ENCODE measurements around the gene TBXAS1. TPM values are rescaled to one million over a fixed set of nuclear protein-coding genes. Genes with fewer than 3 reads are reported as not detected.

The TBXAS1 gene
- total RNA-seq, 2 experiments from 2014 or later = 0.86 TPM; not detected in 1

DNA sequence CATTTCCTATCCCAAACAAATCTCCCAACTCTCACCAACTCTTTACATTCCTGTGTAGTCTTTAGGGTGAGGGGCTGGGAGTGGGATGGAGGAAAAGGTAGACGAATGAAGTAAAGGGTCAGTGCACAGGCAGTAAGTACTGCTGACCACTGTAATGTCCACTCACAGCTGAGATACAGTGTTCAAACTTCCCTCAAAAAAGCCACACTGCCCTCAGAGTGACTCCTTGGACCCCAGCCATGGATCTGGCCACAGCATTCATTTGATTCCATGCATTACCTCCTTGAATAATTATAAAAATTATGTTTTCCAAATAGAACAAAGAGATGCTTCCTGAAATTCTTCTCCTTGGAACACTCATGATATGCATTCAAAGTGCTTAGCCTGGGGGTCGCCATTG, 31.5 kb upstream of the TBXAS1 start:
- ChIA-PET CTCF (ENCODE audit: unreplicated experiment) (interaction anchor here (0.6 kb wide), 1 partner anchor 10 kb away, joined by 3 read pairs; no protein-coding TSS in a partner anchor), POLR2A (interaction anchor here (0.7 to 0.9 kb wide), 3 partner anchors 13 to 120 kb away, joined by 3 read pairs; no protein-coding TSS in a partner anchor)
- peak overlapping the region; percentile 82; the same call in 1 of the 2 replicates for H2AFZ ChIP-seq (ENCODE audit: low read length)
- no peaks in the 10 kb centered on the region for H3K9me3 ChIP-seq (ENCODE audit: low read length)
- no peaks in the 10 kb centered on the region for H4K20me1 ChIP-seq (ENCODE audit: insufficient read depth, low read length)
- H3K9me2 ChIP-seq (ENCODE audit: insufficient read depth, low read length) = no peaks in the 10 kb centered on the region
- 0 out of 2 replicates have a peak overlapping the region, but pooled peaks have one; percentile 51 for H3K4me2 ChIP-seq (ENCODE audit: low read length)
- BruUV-seq (replicated peaks) = no TSS peak
- no peak overlapping the region for H3K4me3 ChIP-seq (ENCODE audit: low read depth, low read length, poor library complexity, severe bottlenecking)
- no peaks in the 10 kb centered on the region for H3K36me3 ChIP-seq (ENCODE audit: insufficient read depth, low read length)
- no peaks in the 10 kb centered on the region for H3K79me2 ChIP-seq (ENCODE audit: insufficient read depth, low read depth, low read length)
- intact Hi-C loops (cut with micrococcal nuclease; ENCODE audit: unreplicated experiment) = no loop called here
- no peak for DNase-seq (ENCODE audit: low spot score)
- TF ChIP-seq, protein P1, sequence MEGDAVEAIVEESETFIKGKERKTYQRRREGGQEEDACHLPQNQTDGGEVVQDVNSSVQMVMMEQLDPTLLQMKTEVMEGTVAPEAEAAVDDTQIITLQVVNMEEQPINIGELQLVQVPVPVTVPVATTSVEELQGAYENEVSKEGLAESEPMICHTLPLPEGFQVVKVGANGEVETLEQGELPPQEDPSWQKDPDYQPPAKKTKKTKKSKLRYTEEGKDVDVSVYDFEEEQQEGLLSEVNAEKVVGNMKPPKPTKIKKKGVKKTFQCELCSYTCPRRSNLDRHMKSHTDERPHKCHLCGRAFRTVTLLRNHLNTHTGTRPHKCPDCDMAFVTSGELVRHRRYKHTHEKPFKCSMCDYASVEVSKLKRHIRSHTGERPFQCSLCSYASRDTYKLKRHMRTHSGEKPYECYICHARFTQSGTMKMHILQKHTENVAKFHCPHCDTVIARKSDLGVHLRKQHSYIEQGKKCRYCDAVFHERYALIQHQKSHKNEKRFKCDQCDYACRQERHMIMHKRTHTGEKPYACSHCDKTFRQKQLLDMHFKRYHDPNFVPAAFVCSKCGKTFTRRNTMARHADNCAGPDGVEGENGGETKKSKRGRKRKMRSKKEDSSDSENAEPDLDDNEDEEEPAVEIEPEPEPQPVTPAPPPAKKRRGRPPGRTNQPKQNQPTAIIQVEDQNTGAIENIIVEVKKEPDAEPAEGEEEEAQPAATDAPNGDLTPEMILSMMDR (conservative IDR thresholded peaks at IDR 0.05; ENCODE audit: low read length) = no peak
- no peak for TF ChIP-seq EZH2phosphoT487 (IDR thresholded peaks at IDR 0.05; ENCODE audit: borderline replicate concordance, low read depth, low read length)
- no peak overlapping the region for H3K27ac ChIP-seq (ENCODE audit: low read depth, low read length, poor library complexity, severe bottlenecking)
- H3K4me1 ChIP-seq (ENCODE audit: insufficient read depth, low read length, poor library complexity, severe bottlenecking) = peaks cover 16% of the 10 kb centered on the region

DNA sequence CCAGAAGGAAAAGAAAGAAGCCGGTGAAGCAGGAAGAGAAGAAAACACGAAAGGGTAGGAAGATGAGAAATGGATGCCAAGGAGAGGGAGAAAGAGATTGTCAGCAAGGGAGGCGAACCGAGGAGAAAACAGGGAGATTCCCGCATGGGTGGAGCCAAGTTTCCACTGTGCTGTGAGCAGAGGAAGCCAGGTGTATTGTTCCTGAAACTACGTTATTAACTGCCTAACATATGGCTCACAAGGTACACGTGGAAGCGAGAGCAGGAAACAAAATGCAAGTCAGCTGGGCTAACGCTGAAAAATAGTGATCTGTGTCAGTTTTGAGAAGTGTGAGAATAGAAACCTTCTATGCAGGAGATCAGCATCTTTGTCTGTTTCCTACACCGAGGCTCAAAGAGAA, 30.8 kb upstream of the TBXAS1 start:
- no peaks in the 10 kb centered on the region for H3K36me3 ChIP-seq (ENCODE audit: insufficient read depth, low read length)
- ChIA-PET POLR2A (interaction anchor here (0.7 to 0.9 kb wide), 2 partner anchors 19 to 120 kb away, joined by 3 read pairs; no protein-coding TSS in a partner anchor), CTCF (ENCODE audit: unreplicated experiment) (interaction anchor here (0.6 kb wide), 1 partner anchor 11 kb away, joined by 3 read pairs; no protein-coding TSS in a partner anchor)
- peak overlapping the region; percentile 29 for H3K4me3 ChIP-seq (ENCODE audit: low read depth, low read length, poor library complexity, severe bottlenecking)
- no peaks in the 10 kb centered on the region for H3K79me2 ChIP-seq (ENCODE audit: insufficient read depth, low read depth, low read length)
- intact Hi-C loops (cut with micrococcal nuclease; ENCODE audit: unreplicated experiment) = no loop called here
- peak; percentile 59 for DNase-seq (ENCODE audit: low spot score)
- BruUV-seq (replicated peaks) = no TSS peak
- no peaks in the 10 kb centered on the region for H3K9me3 ChIP-seq (ENCODE audit: low read length)
- H3K27ac ChIP-seq (ENCODE audit: low read depth, low read length, poor library complexity, severe bottlenecking) = no peak overlapping the region
- peak overlapping the region; percentile 82 for H2AFZ ChIP-seq (ENCODE audit: low read length)
- peak overlapping the region; percentile 51 for H3K4me2 ChIP-seq (ENCODE audit: low read length)
- no peaks in the 10 kb centered on the region for H4K20me1 ChIP-seq (ENCODE audit: insufficient read depth, low read length)
- TF ChIP-seq, protein P1 (conservative IDR thresholded peaks at IDR 0.05; ENCODE audit: low read length) = no peak
- TF ChIP-seq EZH2phosphoT487 (IDR thresholded peaks at IDR 0.05; ENCODE audit: borderline replicate concordance, low read depth, low read length) = no peak
- H3K9me2 ChIP-seq (ENCODE audit: insufficient read depth, low read length) = no peaks in the 10 kb centered on the region
- peaks cover 16% of the 10 kb centered on the region for H3K4me1 ChIP-seq (ENCODE audit: insufficient read depth, low read length, poor library complexity, severe bottlenecking)

DNA sequence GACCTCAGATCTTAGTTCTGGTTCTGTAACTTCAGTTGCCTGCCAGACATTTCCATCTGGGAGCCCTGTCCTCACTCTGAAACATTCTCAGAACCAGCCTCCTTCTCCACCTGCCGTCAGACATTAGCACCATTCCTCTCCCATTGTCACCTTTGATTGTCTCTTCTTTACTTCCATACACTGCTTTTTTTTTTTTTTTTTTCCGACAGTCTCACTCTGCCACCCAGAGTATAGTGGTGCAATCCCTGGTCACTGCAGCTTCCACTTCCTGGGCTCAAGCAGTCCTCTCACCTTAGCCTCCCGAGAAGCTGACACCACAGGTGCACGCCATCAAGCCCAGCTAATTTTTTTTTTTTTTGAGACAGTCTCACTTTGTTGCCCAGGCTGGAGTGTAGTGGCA, 30.2 kb upstream of the TBXAS1 start:
- H3K4me2 ChIP-seq (ENCODE audit: low read length) = peak overlapping the region; percentile 51
- no peak overlapping the region for H3K27ac ChIP-seq (ENCODE audit: low read depth, low read length, poor library complexity, severe bottlenecking)
- POLR2A ChIA-PET = interaction anchor here (0.7 kb wide), 1 partner anchor 11 kb away, joined by 3 read pairs; no protein-coding TSS in a partner anchor
- H4K20me1 ChIP-seq (ENCODE audit: insufficient read depth, low read length) = no peaks in the 10 kb centered on the region
- CTCF ChIA-PET (ENCODE audit: unreplicated experiment) = no interaction called here
- H3K9me3 ChIP-seq (ENCODE audit: low read length) = 0 out of 2 replicates have a peak, but pooled peaks cover 5% of the 10 kb centered on the region
- peaks cover 16% of the 10 kb centered on the region for H3K4me1 ChIP-seq (ENCODE audit: insufficient read depth, low read length, poor library complexity, severe bottlenecking)
- H3K9me2 ChIP-seq (ENCODE audit: insufficient read depth, low read length) = no peaks in the 10 kb centered on the region
- peak overlapping the region; percentile 29 for H3K4me3 ChIP-seq (ENCODE audit: low read depth, low read length, poor library complexity, severe bottlenecking)
- no TSS peak for BruUV-seq (replicated peaks)
- no peak for DNase-seq (ENCODE audit: low spot score)
- intact Hi-C loops (cut with micrococcal nuclease; ENCODE audit: unreplicated experiment) = no loop called here
- H3K36me3 ChIP-seq (ENCODE audit: insufficient read depth, low read length) = no peaks in the 10 kb centered on the region
- no peaks in the 10 kb centered on the region for H3K79me2 ChIP-seq (ENCODE audit: insufficient read depth, low read depth, low read length)
- no peak for TF ChIP-seq EZH2phosphoT487 (IDR thresholded peaks at IDR 0.05; ENCODE audit: borderline replicate concordance, low read depth, low read length)
- TF ChIP-seq, protein P1 (conservative IDR thresholded peaks at IDR 0.05; ENCODE audit: low read length) = no peak
- peak overlapping the region; percentile 82; the same call in 1 of the 2 replicates for H2AFZ ChIP-seq (ENCODE audit: low read length)
